GM19324 (cell line): ENCODE data around the gene UBE2D2.
A peak's percentile ranks its signal among the peaks of the same experiment; 100 is the strongest.
"Not testable (repeated sequence)": the region's sequence is repeated elsewhere in the genome, so short reads cannot be mapped to it uniquely, and the experiment has no call there.

ENCODE experiments used
- ATAC-seq: cut with Tn5 transposase; IDR thresholded peaks from one replicate; pipeline ENCODE4 v1.9.1; 2021; ENCODE audit warnings: mild to moderate bottlenecking, moderate library complexity; ENCODE audit not compliant: unreplicated experiment, low FRiP score

Gene UBE2D2

GRCh38 chr5:139546593-139546992 is 14.5 kb upstream of the UBE2D2 start:
- ATAC-seq = not testable (repeated sequence)

GRCh38 chr5:139549162-139549894 is 11.8 kb upstream of the UBE2D2 start:
- ATAC-seq = no peak

GRCh38 chr5:139550051-139550872 is 10.9 kb upstream of the UBE2D2 start:
- not testable (repeated sequence) for ATAC-seq

GRCh38 chr5:139551191-139551889 is 9.8 kb upstream of the UBE2D2 start:
- ATAC-seq = no peak

GRCh38 chr5:139552893-139553575 is 8.1 kb upstream of the UBE2D2 start:
- no peak for ATAC-seq

- no peak for ATAC-seq
Measured at GRCh38 chr5:139554264-139554663, 6.9 kb upstream of the UBE2D2 start.

- no peak for ATAC-seq
Measured at GRCh38 chr5:139557811-139558210, 3.3 kb upstream of the UBE2D2 start.

- ATAC-seq = peak; percentile 21
Measured at GRCh38 chr5:139561655-139562451, 714 bp downstream of the UBE2D2 start.

GRCh38 chr5:139562847-139563246 is 1.7 kb downstream of the UBE2D2 start:
- ATAC-seq = no peak

GRCh38 chr5:139565411-139566305 is 4.5 kb downstream of the UBE2D2 start:
- peak; percentile 35 for ATAC-seq

- no peak for ATAC-seq
Measured at GRCh38 chr5:139566611-139567010, 5.5 kb downstream of the UBE2D2 start.

GRCh38 chr5:139569270-139569955 is 8.3 kb downstream of the UBE2D2 start:
- no peak for ATAC-seq

- ATAC-seq = no peak
Measured at GRCh38 chr5:139571543-139571942, 10.4 kb downstream of the UBE2D2 start.

- ATAC-seq = no peak
Measured at GRCh38 chr5:139571966-139572365, 10.8 kb downstream of the UBE2D2 start.

GRCh38 chr5:139574641-139575312 is 13.6 kb downstream of the UBE2D2 start:
- ATAC-seq = no peak

GRCh38 chr5:139575313-139575646 is 14.1 kb downstream of the UBE2D2 start:
- no peak for ATAC-seq

GRCh38 chr5:139575751-139576150 is 14.6 kb downstream of the UBE2D2 start:
- ATAC-seq = no peak
